Measurements from ENCODE around the gene CHST12.

Gene CHST12

DNA sequence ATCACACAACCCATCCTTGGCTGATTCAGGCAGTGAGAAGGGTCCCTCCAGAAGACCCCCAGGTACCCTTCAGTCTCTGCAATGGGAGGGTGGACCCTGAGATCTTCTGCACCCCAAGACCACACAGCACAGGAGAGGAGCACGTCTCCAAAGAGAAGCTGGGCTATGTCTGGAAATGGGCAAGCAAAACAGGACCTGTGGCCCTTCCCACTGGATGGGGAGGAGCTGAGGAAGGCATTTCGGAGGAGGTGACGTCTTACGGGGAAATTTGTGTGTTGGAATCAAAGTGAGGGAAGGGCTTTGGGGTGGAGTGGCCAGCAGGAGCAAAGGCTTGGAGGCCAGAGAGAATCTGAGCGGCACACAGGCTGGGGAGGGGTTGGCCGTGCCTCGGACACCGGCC is 56.3 kb downstream of the CHST12 start:
- H3K9me3 ChIP-seq: no peaks in the 10 kb centered on the region
- H3K36me3 ChIP-seq: no peaks in the 10 kb centered on the region
- no peaks in the 10 kb centered on the region for H3K4me1 ChIP-seq
- TF ChIP-seq, protein P1, sequence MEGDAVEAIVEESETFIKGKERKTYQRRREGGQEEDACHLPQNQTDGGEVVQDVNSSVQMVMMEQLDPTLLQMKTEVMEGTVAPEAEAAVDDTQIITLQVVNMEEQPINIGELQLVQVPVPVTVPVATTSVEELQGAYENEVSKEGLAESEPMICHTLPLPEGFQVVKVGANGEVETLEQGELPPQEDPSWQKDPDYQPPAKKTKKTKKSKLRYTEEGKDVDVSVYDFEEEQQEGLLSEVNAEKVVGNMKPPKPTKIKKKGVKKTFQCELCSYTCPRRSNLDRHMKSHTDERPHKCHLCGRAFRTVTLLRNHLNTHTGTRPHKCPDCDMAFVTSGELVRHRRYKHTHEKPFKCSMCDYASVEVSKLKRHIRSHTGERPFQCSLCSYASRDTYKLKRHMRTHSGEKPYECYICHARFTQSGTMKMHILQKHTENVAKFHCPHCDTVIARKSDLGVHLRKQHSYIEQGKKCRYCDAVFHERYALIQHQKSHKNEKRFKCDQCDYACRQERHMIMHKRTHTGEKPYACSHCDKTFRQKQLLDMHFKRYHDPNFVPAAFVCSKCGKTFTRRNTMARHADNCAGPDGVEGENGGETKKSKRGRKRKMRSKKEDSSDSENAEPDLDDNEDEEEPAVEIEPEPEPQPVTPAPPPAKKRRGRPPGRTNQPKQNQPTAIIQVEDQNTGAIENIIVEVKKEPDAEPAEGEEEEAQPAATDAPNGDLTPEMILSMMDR (IDR thresholded peaks at IDR 0.05; ENCODE audit: low read depth, low read length): no peak
- H3K27me3 ChIP-seq: no peaks in the 10 kb centered on the region
- DNase-seq: no peak
- H3K4me3 ChIP-seq (ENCODE audit: low read depth, low read length): no peak overlapping the region

GRCh38 chr7:2460188-2460587 is 56.8 kb downstream of the CHST12 start:
- H3K4me1 ChIP-seq: no peaks in the 10 kb centered on the region
- no peaks in the 10 kb centered on the region for H3K36me3 ChIP-seq
- H3K4me3 ChIP-seq (ENCODE audit: low read depth, low read length): no peak overlapping the region
- DNase-seq: no peak
- H3K9me3 ChIP-seq: no peaks in the 10 kb centered on the region
- TF ChIP-seq, protein P1 (IDR thresholded peaks at IDR 0.05; ENCODE audit: low read depth, low read length): no peak
- H3K27me3 ChIP-seq: no peaks in the 10 kb centered on the region

- Histone ChIP-seq H3K4me1 (peaks cover under 1% of the 10 kb centered on the region), H3K9me3 (no peaks in the 10 kb centered on the region), H3K27me3 (no peaks in the 10 kb centered on the region), H3K36me3 (no peaks in the 10 kb centered on the region), H3K4me3 (ENCODE audit: low read depth, low read length) (no peak overlapping the region)
- DNase-seq: no peak
- TF ChIP-seq, protein P1 (IDR thresholded peaks at IDR 0.05; ENCODE audit: low read depth, low read length): no peak
Observed at GRCh38 chr7:2460641-2461040, 57.2 kb downstream of the CHST12 start.

GRCh38 chr7:2461268-2462026 is 58.0 kb downstream of the CHST12 start:
- Histone ChIP-seq H3K27me3 (no peaks in the 10 kb centered on the region), H3K4me3 (ENCODE audit: low read depth, low read length) (no peak overlapping the region), H3K36me3 (no peaks in the 10 kb centered on the region), H3K4me1 (peaks cover 4% of the 10 kb centered on the region), H3K9me3 (no peaks in the 10 kb centered on the region)
- DNase-seq: no peak
- TF ChIP-seq, protein P1 (IDR thresholded peaks at IDR 0.05; ENCODE audit: low read depth, low read length): no peak

DNA sequence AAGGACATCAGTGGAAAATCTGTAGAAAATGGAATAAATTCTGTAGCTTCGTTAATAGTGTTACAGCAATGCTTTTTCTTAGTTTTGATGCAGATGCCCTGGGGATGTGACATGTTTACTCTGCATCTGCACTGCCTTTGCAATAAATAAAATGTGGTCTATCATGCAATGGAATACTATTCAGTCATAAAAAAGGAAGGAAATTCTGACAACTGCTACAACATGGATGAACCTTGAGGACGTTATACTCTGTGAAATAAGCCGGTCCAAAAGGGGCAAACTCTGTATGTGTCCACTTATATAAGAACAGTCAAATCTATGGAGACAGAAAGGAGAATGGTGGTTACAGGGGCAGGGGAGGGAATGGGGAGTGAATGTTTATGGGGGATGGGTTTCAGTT is 59.3 kb downstream of the CHST12 start:
- H3K36me3 ChIP-seq: no peaks in the 10 kb centered on the region
- H3K4me1 ChIP-seq: peaks cover 4% of the 10 kb centered on the region
- no peaks in the 10 kb centered on the region for H3K9me3 ChIP-seq
- no peaks in the 10 kb centered on the region for H3K27me3 ChIP-seq
- TF ChIP-seq, protein P1 (IDR thresholded peaks at IDR 0.05; ENCODE audit: low read depth, low read length): no peak
- DNase-seq: no peak
- no peak overlapping the region for H3K4me3 ChIP-seq (ENCODE audit: low read depth, low read length)

- Histone ChIP-seq H3K4me3 (ENCODE audit: low read depth, low read length) (no peak overlapping the region), H3K36me3 (no peaks in the 10 kb centered on the region), H3K27me3 (no peaks in the 10 kb centered on the region), H3K9me3 (no peaks in the 10 kb centered on the region), H3K4me1 (peaks cover 4% of the 10 kb centered on the region)
- TF ChIP-seq, protein P1 (IDR thresholded peaks at IDR 0.05; ENCODE audit: low read depth, low read length): no peak
- no peak for DNase-seq
Observed at GRCh38 chr7:2465928-2466327, 62.5 kb downstream of the CHST12 start.

Measured in BE2C (cell line).